Gastrocnemius medialis (tissue), 4 donors: ENCODE data around the gene HMCN2. TPM values are rescaled to one million over a fixed set of nuclear protein-coding genes. Genes with fewer than 3 reads are reported as not detected.

Experiments used
- ATAC-seq, 2 donors: fragments of 150-250 bp; one replicate each; pipeline ENCODE4 v1.9.1; 2016
- DNase-seq, 2 donors: peaks; one replicate each; pipeline ENCODE4 v3.0.0-alpha.2; 2019
- H3K27ac ChIP-seq, 4 donors: fragments of 200-600 bp; sonication (generic); 1 replicate in 1 of 4; 2 replicates in 3 of 4; pipeline ENCODE4 v1.5.1; 2016 to 2018; ENCODE audit warnings: mild to moderate bottlenecking in 2 of 4, moderate library complexity in 1 of 4
- H3K27me3 ChIP-seq, 3 donors: fragments of 200-600 bp; sonication (generic) in 2 of 3; 1 replicate in 1 of 3; 2 replicates in 2 of 3; pipeline versions ENCODE4 v1.5.1 to v1.6.0; 2016 to 2019; ENCODE audit warnings: mild to moderate bottlenecking in 1 of 3, moderate library complexity in 1 of 3
- H3K36me3 ChIP-seq, 2 donors: fragments of 200-600 bp; sonication (generic) in 1 of 2; one replicate each; pipeline ENCODE4 v1.5.1; 2017 to 2018
- H3K4me1 ChIP-seq, 2 donors: fragments of 200-600 bp; sonication (generic) in 1 of 2; one replicate each; pipeline ENCODE4 v1.5.1; 2016 to 2017; ENCODE audit warnings: mild to moderate bottlenecking in 2 of 2
- H3K4me3 ChIP-seq, 4 donors: fragments of 200-600 bp; sonication (generic) in 3 of 4; 1 replicate in 1 of 4; 2 replicates in 3 of 4; pipeline ENCODE4 v1.5.1; 2016 to 2019; ENCODE audit warnings: mild to moderate bottlenecking in 2 of 4
- H3K9me3 ChIP-seq, 3 donors: fragments of 200-600 bp; sonication (generic) in 2 of 3; 1 replicate in 1 of 3; 2 replicates in 2 of 3; pipeline ENCODE4 v1.5.1; 2016 to 2019
- POLR2A ChIP-seq, 2 donors: fragments of 450-650 bp; IDR thresholded peaks; one replicate each; pipeline ENCODE4 v1.6.1; 2017; ENCODE audit warnings: antibody characterized with exemption in 2 of 2, mild to moderate bottlenecking in 2 of 2, moderate library complexity in 2 of 2
- in situ Hi-C, 4 donors: fragments of 200-750 bp; cut with MboI; loops; one replicate each; pipeline versions ENCODE4 v1.15.0 to v1.8.0; 2017; ENCODE audit warnings: low sequenced_read_pairs in 4 of 4
- intact Hi-C: fragments of 100-400 bp; cut with DNase I; formaldehyde crosslinking; loops from one replicate; pipeline ENCODE4 v1.15.1; 2023; ENCODE audit warnings: low total_unique reads
- total RNA-seq, 4 donors: library from RNA; depleted of rRNA; stranded (reverse); fragments of >200 nt; gene quantifications; one replicate each; pipeline versions ENCODE4 v1.1.0 to v1.2.3, GENCODE V29; 2016
- TF ChIP-seq, protein P1 (sequence below), 5 experiments: fragments of 450-650 bp in 3 of 5; fragments of 200-600 bp in 2 of 5; sonication (generic) in 2 of 5; IDR thresholded peaks in 4 of 5; conservative IDR thresholded peaks in 1 of 5; 1 replicate in 4 of 5; 2 replicates in 1 of 5; pipeline ENCODE4 v1.5.1; 2016 to 2019; ENCODE audit warnings: antibody characterized with exemption in 5 of 5, mild to moderate bottlenecking in 3 of 5, moderate library complexity in 3 of 5

The HMCN2 gene
- total RNA-seq, 4 donors from 2014 or later = 1.9 to 8.5 (median 7.7) TPM

GRCh38 chr9:130448035-130448624 lies 182.6 kb downstream of the HMCN2 start:
- no peak for DNase-seq
- intact Hi-C loops = loop anchor here (5.0 to 10.0 kb wide), 2 partner anchors 129 to 387 kb away; partner anchors contain the start of genes ABL1 and FUBP3
- peaks cover 43 to 62% of the 10 kb centered on the region in 2 donors for H3K4me1 ChIP-seq
- TF ChIP-seq, protein P1, sequence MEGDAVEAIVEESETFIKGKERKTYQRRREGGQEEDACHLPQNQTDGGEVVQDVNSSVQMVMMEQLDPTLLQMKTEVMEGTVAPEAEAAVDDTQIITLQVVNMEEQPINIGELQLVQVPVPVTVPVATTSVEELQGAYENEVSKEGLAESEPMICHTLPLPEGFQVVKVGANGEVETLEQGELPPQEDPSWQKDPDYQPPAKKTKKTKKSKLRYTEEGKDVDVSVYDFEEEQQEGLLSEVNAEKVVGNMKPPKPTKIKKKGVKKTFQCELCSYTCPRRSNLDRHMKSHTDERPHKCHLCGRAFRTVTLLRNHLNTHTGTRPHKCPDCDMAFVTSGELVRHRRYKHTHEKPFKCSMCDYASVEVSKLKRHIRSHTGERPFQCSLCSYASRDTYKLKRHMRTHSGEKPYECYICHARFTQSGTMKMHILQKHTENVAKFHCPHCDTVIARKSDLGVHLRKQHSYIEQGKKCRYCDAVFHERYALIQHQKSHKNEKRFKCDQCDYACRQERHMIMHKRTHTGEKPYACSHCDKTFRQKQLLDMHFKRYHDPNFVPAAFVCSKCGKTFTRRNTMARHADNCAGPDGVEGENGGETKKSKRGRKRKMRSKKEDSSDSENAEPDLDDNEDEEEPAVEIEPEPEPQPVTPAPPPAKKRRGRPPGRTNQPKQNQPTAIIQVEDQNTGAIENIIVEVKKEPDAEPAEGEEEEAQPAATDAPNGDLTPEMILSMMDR (IDR thresholded peaks at IDR 0.05 in 4 of 5, conservative IDR thresholded peaks at IDR 0.05 in 1 of 5) = no peak
- no peak for TF ChIP-seq POLR2A (IDR thresholded peaks at IDR 0.05)
- ATAC-seq = no peak
- no peaks in the 10 kb centered on the region for H3K27me3 ChIP-seq
- no peaks in the 10 kb centered on the region for H3K36me3 ChIP-seq
- no peaks in the 10 kb centered on the region for H3K9me3 ChIP-seq
- in situ Hi-C loops = no loop called here
- no peak overlapping the region for H3K27ac ChIP-seq
- H3K4me3 ChIP-seq = no peak overlapping the region

GRCh38 chr9:130448771-130449603 lies 183.4 kb downstream of the HMCN2 start:
- peaks cover 43 to 62% of the 10 kb centered on the region in 2 donors for H3K4me1 ChIP-seq
- DNase-seq = no peak

DNA sequence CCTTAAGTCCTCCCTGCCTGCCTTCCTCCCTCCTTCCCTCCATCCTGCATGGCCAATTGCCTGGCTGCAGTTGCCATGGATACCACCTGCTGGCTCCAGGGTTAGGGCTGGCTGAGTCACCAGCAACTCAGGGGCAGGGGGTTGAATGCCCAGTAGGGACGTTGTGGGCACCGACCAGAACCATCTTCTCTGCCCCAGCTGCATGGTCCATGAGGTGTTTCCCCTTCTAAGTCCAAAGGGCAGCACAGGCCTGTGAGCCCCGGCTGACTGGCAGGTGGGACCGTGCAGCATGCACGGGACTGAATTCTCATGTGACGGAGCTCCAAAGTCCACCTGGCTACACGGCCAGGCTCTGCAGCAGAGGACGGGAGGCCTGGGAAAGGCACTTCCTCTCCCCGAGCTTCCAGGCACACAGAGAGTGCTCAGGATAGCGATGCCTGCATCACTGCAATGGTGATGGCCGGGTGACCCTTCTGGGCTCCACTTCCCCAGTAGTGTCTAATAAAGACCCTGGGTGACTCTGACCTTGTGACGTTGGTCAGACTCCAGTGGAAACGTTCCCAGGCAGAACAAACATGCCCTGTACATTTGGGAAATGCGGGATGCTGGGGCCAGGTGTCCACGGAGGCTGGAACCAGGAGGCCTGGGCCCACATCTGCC lies 184.9 kb downstream of the HMCN2 start:
- DNase-seq = no peak
- Histone ChIP-seq H3K4me1 (peaks cover 43 to 56% of the 10 kb centered on the region in 2 donors), H3K27me3 (no peaks in the 10 kb centered on the region), H3K27ac (peak overlapping the region in 1 of 4 donors; percentile 32), H3K4me3 (no peak overlapping the region), H3K36me3 (no peaks in the 10 kb centered on the region), H3K9me3 (no peaks in the 10 kb centered on the region)
- ATAC-seq = no peak
- TF ChIP-seq, protein P1 (IDR thresholded peaks at IDR 0.05 in 4 of 5, conservative IDR thresholded peaks at IDR 0.05 in 1 of 5) = no peak
- TF ChIP-seq POLR2A (IDR thresholded peaks at IDR 0.05) = no peak
- intact Hi-C loops = no loop called here
- in situ Hi-C loops = no loop called here

More at GRCh38 chr9:130448771-130449603, 183.4 kb downstream of the HMCN2 start:
- Histone ChIP-seq H3K36me3 (no peaks in the 10 kb centered on the region), H3K4me3 (no peak overlapping the region), H3K9me3 (no peaks in the 10 kb centered on the region), H3K27ac (no peak overlapping the region), H3K27me3 (no peaks in the 10 kb centered on the region)
- TF ChIP-seq, protein P1 (IDR thresholded peaks at IDR 0.05 in 4 of 5, conservative IDR thresholded peaks at IDR 0.05 in 1 of 5) = no peak
- no peak for TF ChIP-seq POLR2A (IDR thresholded peaks at IDR 0.05)
- ATAC-seq = no peak
- in situ Hi-C loops = no loop called here
- intact Hi-C loops = loop anchor here (5.0 to 10.0 kb wide), 2 partner anchors 128 to 386 kb away; partner anchors contain the start of genes ABL1 and FUBP3

- H3K4me1 ChIP-seq = peaks cover 38 to 51% of the 10 kb centered on the region in 2 donors
- H3K36me3 ChIP-seq = no peaks in the 10 kb centered on the region
- ATAC-seq = no peak
- in situ Hi-C loops = no loop called here
- H3K9me3 ChIP-seq = no peaks in the 10 kb centered on the region
- no peak for DNase-seq
- no peaks in the 10 kb centered on the region for H3K27me3 ChIP-seq
- no peak overlapping the region for H3K4me3 ChIP-seq
- TF ChIP-seq POLR2A (IDR thresholded peaks at IDR 0.05) = no peak
- TF ChIP-seq, protein P1 (IDR thresholded peaks at IDR 0.05 in 4 of 5, conservative IDR thresholded peaks at IDR 0.05 in 1 of 5) = no peak
- intact Hi-C loops = no loop called here
- peak overlapping the region in 3 of 4 donors; percentile 32 to 59 (median 45) for H3K27ac ChIP-seq
Measured at GRCh38 chr9:130451004-130451390, 185.4 kb downstream of the HMCN2 start.
